GM19099 (cell line): ENCODE results near the gene HOXD4.

Experiments used
- POLR2A ChIP-seq: IDR thresholded peaks from 3 replicates; pipeline ENCODE4 v1.6.1; 2011; ENCODE audit warnings: low read depth; ENCODE audit not compliant: insufficient read length; ENCODE audit errors: extremely low read depth

The HOXD4 gene

DNA sequence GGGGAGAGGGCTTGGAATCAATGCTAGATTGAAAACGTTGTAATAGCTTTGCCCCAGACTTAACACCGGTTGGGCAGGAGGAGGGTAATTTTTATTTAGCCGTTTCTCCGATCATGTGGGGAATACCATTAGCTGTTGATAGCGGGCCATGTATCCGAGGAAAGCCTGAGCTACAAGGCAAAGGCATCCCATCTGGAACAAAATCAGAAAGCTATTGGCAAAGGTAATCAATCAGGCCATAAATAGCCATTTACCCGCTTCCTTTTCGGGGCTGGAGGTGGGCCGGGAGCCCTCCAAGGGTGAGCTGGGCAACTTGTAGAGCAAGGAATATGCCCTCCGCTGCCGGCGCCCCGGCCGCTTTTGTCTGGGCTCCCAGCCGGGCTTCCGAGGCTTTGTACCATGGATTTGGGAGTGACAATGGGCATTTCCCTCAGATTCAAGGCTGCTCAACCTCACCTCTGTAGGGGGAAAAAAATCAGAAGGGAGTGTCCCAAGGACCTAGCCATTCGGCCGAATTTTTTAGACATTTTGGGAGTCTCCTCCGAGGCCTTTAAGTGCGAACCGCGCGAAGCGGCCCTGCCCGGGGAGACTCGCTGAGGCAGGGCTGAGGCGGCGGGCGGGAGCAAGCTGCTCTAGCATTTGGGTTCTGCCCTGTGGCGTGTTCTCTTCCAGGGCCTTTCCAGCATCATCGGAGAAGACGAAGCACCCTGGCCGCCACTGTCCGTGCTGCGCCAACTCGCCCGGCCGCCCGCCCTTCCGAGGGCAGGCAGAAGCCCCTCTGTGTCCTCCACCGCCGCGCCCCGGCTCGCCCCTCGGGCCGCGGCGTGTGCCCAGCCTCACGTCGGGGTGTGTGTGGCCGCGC is 29.9 kb upstream of the HOXD4 start:
- no peak for TF ChIP-seq POLR2A

DNA sequence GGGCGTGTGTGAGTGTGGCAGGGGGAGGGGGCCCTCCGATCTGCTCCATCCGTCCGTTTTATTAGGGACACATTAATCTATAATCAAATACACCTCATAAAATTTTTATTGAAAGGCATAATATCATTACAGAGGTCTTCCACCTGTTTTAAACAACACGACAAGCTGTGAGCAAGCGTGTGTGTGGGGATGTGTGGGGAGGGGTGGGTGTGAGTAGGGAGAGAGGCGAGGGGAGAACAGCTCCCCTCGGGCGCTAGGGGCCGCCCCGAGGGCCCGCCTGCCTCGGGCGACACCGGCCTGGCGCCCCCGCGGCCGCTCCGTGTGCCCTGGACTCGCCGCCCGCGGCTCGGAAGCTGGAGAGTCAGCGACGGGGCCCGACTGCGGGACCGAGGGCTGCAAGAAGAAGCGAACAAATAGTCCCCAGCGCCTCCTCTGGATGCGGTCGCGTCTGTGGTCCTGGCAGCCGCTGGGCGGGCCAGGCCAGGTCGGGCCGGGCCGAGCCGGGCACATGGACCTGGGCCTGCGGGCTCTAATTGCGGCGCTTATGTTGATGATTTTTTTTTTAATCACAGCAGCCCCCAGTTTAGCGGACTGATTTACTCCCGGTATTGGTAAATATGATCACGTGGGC is 29.2 kb upstream of the HOXD4 start:
- no peak for TF ChIP-seq POLR2A

DNA sequence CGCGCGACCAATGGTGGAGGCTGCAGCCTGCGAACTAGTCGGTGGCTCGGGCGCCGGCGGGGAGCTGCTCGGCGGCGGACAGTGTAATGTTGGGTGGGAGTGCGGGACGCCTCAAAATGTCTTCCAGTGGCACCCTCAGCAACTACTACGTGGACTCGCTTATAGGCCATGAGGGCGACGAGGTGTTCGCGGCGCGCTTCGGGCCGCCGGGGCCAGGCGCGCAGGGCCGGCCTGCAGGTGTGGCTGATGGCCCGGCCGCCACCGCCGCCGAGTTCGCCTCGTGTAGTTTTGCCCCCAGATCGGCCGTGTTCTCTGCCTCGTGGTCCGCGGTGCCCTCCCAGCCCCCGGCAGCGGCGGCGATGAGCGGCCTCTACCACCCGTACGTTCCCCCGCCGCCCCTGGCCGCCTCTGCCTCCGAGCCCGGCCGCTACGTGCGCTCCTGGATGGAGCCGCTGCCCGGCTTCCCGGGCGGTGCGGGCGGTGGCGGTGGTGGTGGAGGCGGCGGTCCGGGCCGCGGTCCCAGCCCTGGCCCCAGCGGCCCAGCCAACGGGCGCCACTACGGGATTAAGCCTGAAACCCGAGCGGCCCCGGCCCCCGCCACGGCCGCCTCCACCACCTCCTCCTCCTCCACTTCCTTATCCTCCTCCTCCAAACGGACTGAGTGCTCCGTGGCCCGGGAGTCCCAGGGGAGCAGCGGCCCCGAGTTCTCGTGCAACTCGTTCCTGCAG is 28.5 kb upstream of the HOXD4 start, which contains the start of gene HOXD9:
Gene HOXD9 (plus strand): TSS at position 37 of the 728 bp plus-strand sequence. CDS start 50 bp downstream, at position 87.
- TF ChIP-seq POLR2A = no peak

DNA sequence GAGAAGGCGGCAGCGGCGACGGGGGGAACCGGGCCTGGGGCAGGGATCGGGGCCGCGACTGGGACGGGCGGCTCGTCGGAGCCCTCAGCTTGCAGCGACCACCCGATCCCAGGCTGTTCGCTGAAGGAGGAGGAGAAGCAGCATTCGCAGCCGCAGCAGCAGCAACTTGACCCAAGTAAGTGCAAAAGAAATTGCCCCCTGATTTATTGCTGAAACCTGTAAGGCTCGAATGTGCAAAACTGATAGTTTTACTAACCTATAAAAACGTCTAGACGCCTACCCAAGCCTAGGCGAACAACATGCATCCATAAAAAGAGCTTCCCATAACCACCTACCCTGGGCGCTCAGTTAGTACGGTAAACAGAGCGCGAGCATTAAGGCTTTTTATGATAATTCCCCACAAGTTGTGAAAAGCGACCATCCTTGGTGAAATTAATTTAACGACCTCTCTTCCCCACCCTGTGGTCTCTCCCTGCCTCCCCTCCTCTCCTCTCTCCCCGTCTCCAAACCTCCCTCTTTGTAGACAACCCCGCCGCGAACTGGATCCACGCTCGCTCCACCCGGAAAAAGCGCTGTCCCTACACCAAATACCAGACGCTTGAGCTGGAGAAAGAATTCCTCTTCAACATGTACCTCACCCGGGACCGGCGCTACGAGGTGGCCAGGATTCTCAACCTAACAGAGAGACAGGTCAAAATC is 27.8 kb upstream of the HOXD4 start:
- TF ChIP-seq POLR2A = no peak

DNA sequence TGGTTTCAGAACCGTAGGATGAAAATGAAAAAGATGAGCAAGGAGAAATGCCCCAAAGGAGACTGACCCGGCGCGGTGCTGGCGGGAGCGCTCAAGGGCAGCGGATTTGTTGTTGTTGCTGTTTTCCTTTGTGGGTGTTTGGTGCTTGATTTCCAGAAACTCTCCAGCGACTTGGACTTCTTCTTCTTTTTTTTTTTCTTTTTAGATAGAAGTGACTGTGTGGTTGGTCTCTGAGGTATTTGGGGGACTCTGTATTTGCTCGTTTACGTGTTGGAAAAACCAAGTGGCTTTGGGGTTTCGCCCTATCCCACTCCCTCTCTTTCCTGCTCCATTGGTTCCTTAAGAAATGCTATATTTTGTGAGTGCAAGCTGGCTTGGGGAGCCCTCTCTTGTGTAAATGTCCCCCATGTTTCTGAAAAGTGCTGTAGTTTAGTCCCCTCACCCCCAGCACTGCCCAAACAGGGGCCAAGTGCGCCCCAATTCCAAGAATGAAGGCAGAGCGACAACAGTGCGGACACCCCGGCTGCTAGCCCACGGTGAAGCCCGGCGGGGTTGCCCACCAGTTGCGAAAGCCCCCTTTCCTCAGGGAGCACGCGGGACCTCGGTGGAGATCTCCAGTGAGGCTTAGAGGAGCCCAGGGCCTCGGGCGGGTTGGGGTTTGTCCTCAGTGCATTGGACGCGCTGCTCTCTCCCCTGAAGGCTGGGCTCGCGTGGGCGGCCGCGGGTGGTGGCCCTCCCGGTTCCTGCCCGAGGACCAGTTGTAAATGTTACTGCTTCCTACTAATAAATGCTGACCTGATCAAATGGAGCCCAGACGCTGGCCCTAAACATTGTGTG is 27.0 kb upstream of the HOXD4 start:
- no peak for TF ChIP-seq POLR2A

DNA sequence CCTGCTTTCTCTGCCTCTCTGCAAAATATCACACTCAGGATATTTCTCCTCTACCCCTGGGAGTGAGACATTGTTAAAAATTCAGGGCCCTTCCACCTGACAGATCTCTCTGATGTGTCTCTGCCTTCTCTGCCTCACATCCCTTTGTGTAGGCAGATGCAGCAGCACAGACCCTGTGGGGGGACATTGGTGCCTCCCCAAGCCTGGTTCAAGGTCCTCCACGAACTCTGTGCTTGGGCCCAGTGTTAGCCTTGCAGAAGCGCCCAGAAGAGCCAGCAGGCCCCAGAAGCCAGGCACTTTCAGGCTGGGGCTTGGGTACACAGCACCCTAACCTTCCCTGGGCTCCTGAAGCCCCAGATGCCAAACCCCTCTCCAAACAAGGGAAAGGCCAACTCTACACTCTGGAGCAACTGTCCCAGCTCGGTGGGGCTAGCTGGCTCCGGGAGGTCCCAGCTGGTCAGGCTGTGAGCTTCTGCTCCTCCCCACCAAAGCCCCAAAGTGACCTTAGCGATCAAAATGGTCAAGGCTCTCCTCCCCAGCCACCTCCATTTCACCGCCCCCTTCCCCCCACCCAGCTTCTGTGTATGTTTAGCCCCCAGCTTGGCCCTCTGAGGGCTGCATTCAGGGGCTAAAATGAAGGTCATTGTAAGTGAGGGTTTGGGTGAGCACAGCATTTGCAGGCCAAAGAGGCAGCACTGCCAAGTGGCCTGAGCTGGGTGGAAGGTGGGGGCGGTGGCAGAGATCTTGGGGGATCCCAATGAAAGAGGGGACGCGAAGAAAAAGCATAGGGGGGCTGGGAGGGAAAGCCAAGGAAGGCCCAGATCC is 26.2 kb upstream of the HOXD4 start:
- no peak for TF ChIP-seq POLR2A

DNA sequence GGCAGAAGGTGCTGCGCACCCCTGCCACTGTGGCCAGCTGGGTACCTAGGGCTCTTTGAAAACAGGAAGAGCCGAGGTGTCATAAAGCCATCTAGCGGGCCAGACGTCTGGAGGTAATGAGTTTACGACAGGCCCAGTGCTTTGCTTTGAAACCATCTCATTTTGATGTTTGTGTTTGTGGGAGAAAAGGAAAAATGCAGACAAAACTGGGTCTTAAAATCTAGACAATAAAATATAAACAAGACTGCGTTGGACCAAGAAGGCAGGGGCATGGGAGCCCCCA is 25.6 kb upstream of the HOXD4 start:
- no peak for TF ChIP-seq POLR2A

DNA sequence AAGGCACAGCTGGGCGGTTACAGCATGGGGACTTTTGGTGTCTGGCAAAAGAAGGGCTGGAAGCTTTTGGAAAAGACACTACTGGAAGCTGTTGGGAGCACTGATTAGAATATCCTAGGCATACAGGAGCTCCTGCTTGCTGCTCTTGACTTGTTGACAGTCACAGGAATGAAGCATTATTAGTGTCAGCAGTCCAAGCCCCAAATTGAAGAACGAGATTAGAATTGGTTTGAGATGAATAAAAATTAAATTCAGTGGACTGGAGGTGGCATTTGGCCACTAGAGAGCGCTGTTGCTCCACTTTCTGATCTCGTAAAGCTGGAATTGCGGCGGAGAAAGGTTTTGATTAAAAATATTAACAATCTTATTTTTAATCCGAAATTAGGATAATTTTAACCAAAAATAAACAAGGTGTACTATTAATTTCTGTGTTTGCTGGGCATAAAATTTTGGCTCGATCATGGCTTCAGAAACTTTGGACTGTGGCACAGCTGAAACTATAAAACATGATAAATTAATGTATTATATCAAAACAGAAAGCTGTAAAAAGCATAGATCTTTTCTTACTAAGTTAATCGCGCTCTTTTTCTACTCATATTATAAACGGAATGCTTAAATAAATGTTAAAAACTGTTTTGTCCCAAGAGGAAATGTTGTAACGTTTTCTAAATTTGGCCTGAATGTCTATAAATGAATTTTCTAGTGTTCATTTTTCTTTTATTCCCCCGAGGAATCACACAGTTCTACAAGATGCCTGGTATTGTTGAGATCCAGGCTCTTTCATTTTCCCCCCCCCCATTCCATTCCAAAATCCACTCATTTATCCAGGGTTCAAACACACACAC is 24.2 kb upstream of the HOXD4 start:
- TF ChIP-seq POLR2A = no peak

DNA sequence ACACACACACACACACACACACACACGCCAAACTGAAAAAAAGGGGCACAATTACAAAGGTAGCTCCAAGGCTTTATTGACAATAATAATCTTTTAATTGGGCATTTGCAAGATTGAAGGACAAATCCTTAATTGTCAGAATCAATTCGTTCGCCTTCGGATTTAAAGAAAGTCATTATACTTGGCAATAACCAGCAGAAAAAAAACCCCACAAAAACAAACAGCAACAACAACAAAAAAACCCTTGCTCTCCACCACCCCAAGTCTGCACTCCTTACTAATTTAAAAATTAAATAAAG is 23.6 kb upstream of the HOXD4 start:
- no peak for TF ChIP-seq POLR2A

DNA sequence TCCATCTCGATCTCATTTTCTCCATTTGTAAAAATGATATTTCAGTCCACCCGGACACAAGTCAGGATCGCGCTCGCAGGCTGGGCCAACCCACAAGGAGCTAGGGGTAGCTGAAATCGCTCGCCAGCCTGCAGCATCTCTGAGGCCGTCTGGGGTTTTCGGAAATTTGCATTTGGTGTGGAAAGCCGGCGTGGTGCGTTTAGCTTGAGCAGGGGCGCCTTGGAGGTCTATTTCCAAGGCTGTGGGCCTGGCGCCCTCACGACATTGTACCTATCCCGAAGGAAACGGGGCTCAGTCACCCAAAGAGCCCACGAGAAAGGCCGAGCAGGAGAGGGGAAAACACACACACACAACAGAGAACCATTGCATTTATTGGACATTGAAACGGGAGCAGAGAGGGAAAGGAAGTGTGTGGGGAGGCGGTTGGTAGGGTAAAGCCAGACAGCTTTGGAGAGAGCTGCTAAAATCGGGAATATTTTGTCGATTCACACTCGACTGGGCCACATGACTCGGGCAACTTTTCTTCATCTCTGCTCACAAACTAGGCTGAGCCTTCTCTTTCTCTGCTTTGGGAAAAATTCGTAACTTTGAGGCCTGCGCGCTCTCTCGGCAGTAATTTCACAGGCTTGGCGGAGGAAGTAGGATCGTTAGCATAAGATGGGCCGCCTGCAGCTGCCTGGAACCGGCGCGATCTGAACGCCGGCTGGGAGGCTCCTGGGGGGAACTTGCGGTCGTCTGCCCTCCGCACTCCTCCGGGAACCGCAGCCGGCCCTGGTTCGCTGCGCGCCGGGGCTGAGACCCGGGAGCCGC is 23.0 kb upstream of the HOXD4 start:
- no peak for TF ChIP-seq POLR2A

DNA sequence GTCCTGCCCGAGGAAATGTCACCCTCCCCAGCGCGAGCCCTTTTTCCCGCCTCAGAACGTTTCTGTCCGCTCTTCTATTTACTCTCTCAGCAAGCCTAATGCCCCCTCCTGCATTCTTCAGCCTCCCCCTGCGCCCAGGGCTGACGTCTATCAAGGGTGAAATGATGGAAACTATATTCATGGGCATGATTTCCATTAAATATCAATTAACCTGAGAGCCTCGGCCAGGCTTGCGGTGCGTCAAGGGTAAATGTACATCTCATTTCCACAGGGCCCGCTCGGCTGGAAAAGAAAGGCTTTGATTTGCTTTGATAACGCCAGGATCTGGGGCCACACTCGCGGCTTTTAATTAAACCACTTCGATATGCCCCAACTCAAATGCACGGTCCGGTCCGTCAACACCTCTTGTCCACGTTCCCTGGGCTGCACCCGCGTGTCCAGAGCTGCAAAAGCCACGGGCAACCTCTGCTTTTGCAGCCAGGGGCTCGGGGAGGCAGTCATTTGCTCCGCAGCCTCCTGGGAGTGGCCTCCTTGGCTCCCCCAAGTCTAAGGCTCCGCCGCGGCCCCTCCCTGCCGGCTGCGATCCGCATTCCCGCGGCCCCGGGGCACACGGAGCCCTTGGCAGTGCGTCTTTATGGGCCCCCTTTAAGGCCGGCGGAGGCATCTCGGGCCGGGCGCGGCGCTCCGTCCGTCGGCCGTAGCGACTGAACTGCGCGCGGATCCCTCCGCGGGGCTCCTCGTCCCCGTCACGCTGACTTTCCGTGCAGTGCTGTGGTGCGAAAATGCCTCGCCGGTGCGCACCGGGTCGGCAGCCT is 22.2 kb upstream of the HOXD4 start, which contains the start of gene HOXD8:
Gene HOXD8 (plus strand): TSS at position 724 of the 815 bp plus-strand sequence. CDS start 662 bp downstream, outside the sequence.
- TF ChIP-seq POLR2A = no peak
